Endodermal cell (in vitro differentiated cells): ENCODE measurements around the gene MUC21. TPM values are rescaled to one million over a fixed set of nuclear protein-coding genes. Genes with fewer than 3 reads are reported as not detected.

Experiments
- DNase-seq: peaks from one replicate; pipeline ENCODE4 v3.0.0-alpha.2; 2017
- H3K27ac ChIP-seq: 2 replicates; pipeline ENCODE4 v1.5.1; 2013; ENCODE audit warnings: mild to moderate bottlenecking, low read depth, low read length, moderate library complexity
- H3K27me3 ChIP-seq: 2 replicates; pipeline ENCODE4 v1.6.1; 2013; ENCODE audit warnings: mild to moderate bottlenecking, low read length, moderate library complexity; ENCODE audit not compliant: insufficient read depth, control insufficient read depth, poor library complexity, severe bottlenecking
- H3K36me3 ChIP-seq: 2 replicates; pipeline ENCODE4 v1.7.0; 2013; ENCODE audit warnings: mild to moderate bottlenecking, low read length, moderate library complexity; ENCODE audit not compliant: control insufficient read depth, insufficient read depth
- H3K4me1 ChIP-seq: one replicate; pipeline ENCODE4 v1.7.0; 2013; ENCODE audit warnings: low read length; ENCODE audit not compliant: control insufficient read depth, insufficient read depth
- H3K4me3 ChIP-seq: 2 replicates; pipeline ENCODE4 v1.5.1; 2013; ENCODE audit warnings: mild to moderate bottlenecking, low read length, moderate library complexity
- H3K9ac ChIP-seq: 2 replicates; pipeline ENCODE4 v1.6.1; 2013; ENCODE audit warnings: mild to moderate bottlenecking, low read length, moderate library complexity; ENCODE audit not compliant: poor library complexity, severe bottlenecking; ENCODE audit errors: extremely low read depth
- H3K9me3 ChIP-seq: 2 replicates; pipeline ENCODE4 v1.6.1; 2013; ENCODE audit warnings: mild to moderate bottlenecking, low read length, moderate library complexity; ENCODE audit not compliant: control insufficient read depth
- H3K27ac Mint-ChIP-seq: 2 replicates; pipeline ENCODE4 v1.8.0; 2020; ENCODE audit warnings: mixed read lengths
- H3K27me3 Mint-ChIP-seq: 2 replicates; pipeline ENCODE4 v1.8.0; 2021; ENCODE audit warnings: mild to moderate bottlenecking, mixed read lengths; ENCODE audit not compliant: insufficient read depth
- H3K36me3 Mint-ChIP-seq: 2 replicates; pipeline ENCODE4 v1.8.0; 2020; ENCODE audit warnings: low read depth, mixed read lengths
- H3K4me1 Mint-ChIP-seq: 2 replicates; pipeline ENCODE4 v1.8.0; 2020; ENCODE audit warnings: mixed read lengths
- H3K4me3 Mint-ChIP-seq: 2 replicates; pipeline ENCODE4 v1.8.0; 2020; ENCODE audit warnings: mild to moderate bottlenecking, moderate library complexity, mixed read lengths
- H3K9me3 Mint-ChIP-seq: 2 replicates; pipeline ENCODE4 v1.8.0; 2020; ENCODE audit warnings: mild to moderate bottlenecking, mixed read lengths
- WGBS, 2 experiments: methylation state at CpG; one replicate each; pipeline versions ENCODE4 v1.1.5 to v1.1.7; 2013; ENCODE audit warnings: missing lambda C conversion rate in 2 of 2, mixed read lengths in 1 of 2; ENCODE audit not compliant: insufficient coverage in 1 of 2, insufficient read length in 1 of 2; 5-methylcytosine and 5-hydroxymethylcytosine counted together
- long read RNA-seq, 4 experiments: library from polyadenylated mRNA in 2 of 4; library from RNA in 1 of 4; library from capped mRNA in 1 of 4; stranded (forward) in 3 of 4; unstranded in 1 of 4; transcript quantifications; one replicate each; pipeline ENCODE4 v2.0.0, GENCODE V29; 2020 to 2021; ENCODE audit warnings: inconsistent platforms in 1 of 4
- polyA plus RNA-seq, 2 experiments: library from polyadenylated mRNA; stranded (reverse); fragments of 50-300 nt; gene quantifications; one replicate each; pipeline ENCODE4 v1.2.3, GENCODE V29; 2013
- total RNA-seq, 2 donors: library from RNA; stranded (reverse); fragmentation: NEBNext Ultra II Directional in 1 of 2; extraction: Animal tissue kit (Norgen Biotek cat#: 25700) in 1 of 2; gene quantifications; 2 replicates in 1 of 2; 3 replicates in 1 of 2; pipeline ENCODE4 v1.2.1, GENCODE V29; 2021
- TF ChIP-seq, protein P1 (sequence below): fragments of 200-600 bp; sonication (generic); conservative IDR thresholded peaks from 2 replicates; pipeline ENCODE4 v1.5.0; 2021; ENCODE audit warnings: antibody characterized with exemption, mild to moderate bottlenecking

MUC21 gene
- total RNA-seq = not detected
- not detected for polyA plus RNA-seq (2013, experiment 1 of 2)
- polyA plus RNA-seq (2013, experiment 2 of 2) = not detected
- long read RNA-seq, experiment 1 = 0 reads
- long read RNA-seq, experiment 2 = 0 reads
- long read RNA-seq, experiment 3 = 0 reads
- long read RNA-seq, experiment 4 = 0 reads

DNA sequence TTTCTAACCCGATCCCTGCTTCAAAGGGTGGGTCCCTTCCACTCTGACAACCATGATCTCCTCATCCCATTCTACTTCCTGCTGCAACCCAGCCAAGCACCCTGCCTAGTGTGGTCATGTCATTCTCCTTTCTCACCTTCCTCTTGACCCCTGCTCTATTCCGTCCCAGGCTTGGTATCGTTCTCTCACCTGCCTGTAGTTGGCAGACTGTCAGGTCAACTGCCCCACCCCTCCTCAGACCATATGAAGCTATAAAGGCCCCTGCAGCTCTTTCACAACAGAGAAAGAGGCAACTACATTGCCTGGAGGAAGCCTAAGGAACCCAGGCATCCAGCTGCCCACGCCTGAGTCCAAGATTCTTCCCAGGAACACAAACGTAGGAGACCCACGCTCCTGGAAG, at the start of gene MUC21:
TSS of gene MUC21 (plus strand) at position 280 of the 400 bp plus-strand sequence. CDS start 241 bp downstream, outside the sequence.
- Mint-ChIP-seq H3K36me3 (no peaks in the 10 kb centered on the region), H3K4me3 (peak within 1 kb of the TSS; percentile 39), H3K9me3 (no peaks in the 10 kb centered on the region), H3K4me1 (peaks cover 13% of the 10 kb centered on the region), H3K27ac (no peak within 1 kb of the TSS), H3K27me3 (peaks cover 2% of the 10 kb centered on the region)
- no peaks in the 10 kb centered on the region for H3K27me3 ChIP-seq
- H3K4me1 ChIP-seq = no peaks in the 10 kb centered on the region
- no peaks in the 10 kb centered on the region for H3K9me3 ChIP-seq
- no peaks in the 10 kb centered on the region for H3K36me3 ChIP-seq
- WGBS, 2 experiments = 84 to 89% methylated on average over 6 of the region's 6 CpGs
- no peak for DNase-seq
- H3K9ac ChIP-seq = no peak within 1 kb of the TSS
- H3K4me3 ChIP-seq = peak within 1 kb of the TSS; percentile 70
- TF ChIP-seq, protein P1, sequence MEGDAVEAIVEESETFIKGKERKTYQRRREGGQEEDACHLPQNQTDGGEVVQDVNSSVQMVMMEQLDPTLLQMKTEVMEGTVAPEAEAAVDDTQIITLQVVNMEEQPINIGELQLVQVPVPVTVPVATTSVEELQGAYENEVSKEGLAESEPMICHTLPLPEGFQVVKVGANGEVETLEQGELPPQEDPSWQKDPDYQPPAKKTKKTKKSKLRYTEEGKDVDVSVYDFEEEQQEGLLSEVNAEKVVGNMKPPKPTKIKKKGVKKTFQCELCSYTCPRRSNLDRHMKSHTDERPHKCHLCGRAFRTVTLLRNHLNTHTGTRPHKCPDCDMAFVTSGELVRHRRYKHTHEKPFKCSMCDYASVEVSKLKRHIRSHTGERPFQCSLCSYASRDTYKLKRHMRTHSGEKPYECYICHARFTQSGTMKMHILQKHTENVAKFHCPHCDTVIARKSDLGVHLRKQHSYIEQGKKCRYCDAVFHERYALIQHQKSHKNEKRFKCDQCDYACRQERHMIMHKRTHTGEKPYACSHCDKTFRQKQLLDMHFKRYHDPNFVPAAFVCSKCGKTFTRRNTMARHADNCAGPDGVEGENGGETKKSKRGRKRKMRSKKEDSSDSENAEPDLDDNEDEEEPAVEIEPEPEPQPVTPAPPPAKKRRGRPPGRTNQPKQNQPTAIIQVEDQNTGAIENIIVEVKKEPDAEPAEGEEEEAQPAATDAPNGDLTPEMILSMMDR = no peak
- H3K27ac ChIP-seq = no peak within 1 kb of the TSS

DNA sequence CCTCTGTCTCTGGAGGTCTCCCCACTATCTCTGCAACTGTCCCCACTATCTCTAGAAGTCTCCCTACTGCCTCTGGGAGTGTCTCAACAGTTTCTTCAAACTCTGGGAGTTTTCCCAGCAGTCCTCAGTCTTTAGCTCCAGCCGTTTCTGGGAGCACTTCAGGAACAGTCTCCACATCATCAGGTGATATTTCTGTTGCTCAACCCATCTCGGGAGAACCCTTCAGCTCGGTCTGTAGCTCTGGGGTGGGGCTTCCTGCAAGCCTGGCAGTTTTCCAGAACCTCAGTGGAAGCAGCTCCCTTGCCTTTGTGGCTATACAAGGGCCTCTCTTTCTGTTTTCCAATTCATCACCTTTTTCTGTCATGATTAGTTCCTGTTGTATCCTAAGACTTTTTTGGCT, 48.5 kb upstream of the MUC21 start:
- H3K9me3 ChIP-seq = no peaks in the 10 kb centered on the region
- WGBS, 2 experiments = 73 to 82% methylated on average over 3 of the region's 3 CpGs
- H3K27me3 Mint-ChIP-seq = peaks cover 6% of the 10 kb centered on the region

DNA sequence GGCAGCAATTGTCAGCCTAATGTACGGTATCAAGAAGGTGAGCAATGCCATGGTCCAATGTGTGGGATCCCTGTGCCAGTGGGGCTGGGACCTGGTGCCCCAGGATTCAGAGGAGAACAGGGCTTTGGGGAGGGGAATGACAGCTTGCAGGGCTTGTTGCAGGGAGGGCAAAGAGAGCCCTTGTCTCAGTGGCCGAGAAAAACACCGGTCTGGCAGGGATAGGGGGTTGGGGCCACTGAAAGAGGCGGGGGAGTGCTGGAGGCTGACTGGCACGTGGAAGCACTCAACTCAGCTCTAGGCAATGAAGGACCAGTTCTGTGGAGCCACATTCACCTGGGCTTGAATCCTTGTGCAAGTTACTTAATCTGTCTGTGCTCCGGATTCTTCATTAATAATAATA, 46.3 kb upstream of the MUC21 start:
- H3K36me3 Mint-ChIP-seq = no peaks in the 10 kb centered on the region
- peaks cover 8% of the 10 kb centered on the region for H3K27me3 Mint-ChIP-seq
- no peak overlapping the region for H3K27ac ChIP-seq
- no peak for DNase-seq
- no peak overlapping the region for H3K27ac Mint-ChIP-seq
- H3K9me3 ChIP-seq = no peaks in the 10 kb centered on the region
- H3K9me3 Mint-ChIP-seq = no peaks in the 10 kb centered on the region
- no peak overlapping the region for H3K9ac ChIP-seq
- H3K27me3 ChIP-seq = no peaks in the 10 kb centered on the region
- H3K4me1 ChIP-seq = no peaks in the 10 kb centered on the region
- 72 to 84% methylated on average over 3 to 6 of the region's 6 CpGs for WGBS, 2 experiments
- no peak overlapping the region for H3K4me3 ChIP-seq
- peaks cover 12% of the 10 kb centered on the region for H3K4me1 Mint-ChIP-seq
- no peaks in the 10 kb centered on the region for H3K36me3 ChIP-seq
- H3K4me3 Mint-ChIP-seq = no peak overlapping the region
- TF ChIP-seq, protein P1 = no peak

More for the DNA sequence above, 48.5 kb upstream of the MUC21 start:
- Histone ChIP-seq H3K9ac (no peak overlapping the region), H3K4me3 (no peak overlapping the region), H3K36me3 (no peaks in the 10 kb centered on the region), H3K27me3 (no peaks in the 10 kb centered on the region), H3K27ac (no peak overlapping the region), H3K4me1 (no peaks in the 10 kb centered on the region)
- no peaks in the 10 kb centered on the region for H3K4me1 Mint-ChIP-seq
- H3K4me3 Mint-ChIP-seq = no peak overlapping the region
- H3K9me3 Mint-ChIP-seq = no peaks in the 10 kb centered on the region
- TF ChIP-seq, protein P1 = no peak
- no peak for DNase-seq
- H3K27ac Mint-ChIP-seq = no peak overlapping the region
- H3K36me3 Mint-ChIP-seq = no peaks in the 10 kb centered on the region
